Astrocyte (in vitro differentiated cells and primary cell): ENCODE data around the gene SAMHD1. TPM values are rescaled to one million over a fixed set of nuclear protein-coding genes. Genes with fewer than 3 reads are reported as not detected.

Source experiments
- DNase-seq: peaks from one replicate; pipeline ENCODE4 v3.0.0-alpha.2; 2010; ENCODE audit warnings: low read depth
- FAIRE-seq: peaks from 2 replicates; lab custom pipeline; 2011; peaks lifted over from hg19 to GRCh38; lab: Jason Lieb, UNC
- H2AFZ ChIP-seq: 2 replicates; pipeline ENCODE4 v1.6.0; 2012; ENCODE audit warnings: low read depth, low read length, inconsistent platforms
- H3K27ac ChIP-seq: 2 replicates; pipeline ENCODE4 v1.5.1; 2011; ENCODE audit warnings: low read depth, low read length, inconsistent platforms
- H3K27me3 ChIP-seq: 2 replicates; pipeline ENCODE4 v1.6.0; 2011; ENCODE audit warnings: low read length, inconsistent platforms; ENCODE audit not compliant: insufficient read depth
- H3K36me3 ChIP-seq: 2 replicates; pipeline ENCODE4 v1.5.1; 2011; ENCODE audit warnings: low read length, inconsistent platforms; ENCODE audit not compliant: insufficient read depth
- H3K4me1 ChIP-seq: 2 replicates; pipeline ENCODE4 v1.5.1; 2011; ENCODE audit warnings: low read length, inconsistent platforms; ENCODE audit not compliant: insufficient read depth
- H3K4me2 ChIP-seq: 2 replicates; pipeline ENCODE4 v1.6.0; 2012; ENCODE audit warnings: low read length, inconsistent platforms
- H3K4me3 ChIP-seq: 2 replicates; pipeline ENCODE4 v1.5.1; 2011; ENCODE audit warnings: low read depth, mild to moderate bottlenecking, low read length, inconsistent platforms; ENCODE audit not compliant: insufficient read depth
- H3K79me2 ChIP-seq: 2 replicates; pipeline ENCODE4 v1.6.0; 2012; ENCODE audit warnings: mild to moderate bottlenecking, low read length, inconsistent platforms; ENCODE audit not compliant: insufficient read depth
- H3K9ac ChIP-seq: 2 replicates; pipeline ENCODE4 v1.6.0; 2012; ENCODE audit warnings: mild to moderate bottlenecking, low read length, inconsistent platforms
- H3K9me3 ChIP-seq: 2 replicates; pipeline ENCODE4 v1.5.1; 2012; ENCODE audit warnings: low read depth, mild to moderate bottlenecking, low read length, inconsistent platforms; ENCODE audit not compliant: insufficient read depth
- H4K20me1 ChIP-seq: 2 replicates; pipeline ENCODE4 v1.6.0; 2012; ENCODE audit warnings: low read length, inconsistent platforms; ENCODE audit not compliant: insufficient read depth
- H3K27ac Mint-ChIP-seq: one replicate; pipeline ENCODE4 v1.8.0; 2021; ENCODE audit warnings: mild to moderate bottlenecking, mixed read lengths; ENCODE audit not compliant: unreplicated experiment
- H3K27me3 Mint-ChIP-seq: one replicate; pipeline ENCODE4 v1.8.0; 2021; ENCODE audit warnings: low read depth, mixed read lengths; ENCODE audit not compliant: unreplicated experiment
- H3K36me3 Mint-ChIP-seq: one replicate; pipeline ENCODE4 v1.8.0; 2021; ENCODE audit warnings: low read depth, mixed read lengths; ENCODE audit not compliant: unreplicated experiment
- H3K4me1 Mint-ChIP-seq: one replicate; pipeline ENCODE4 v1.8.0; 2021; ENCODE audit warnings: low read depth, mixed read lengths; ENCODE audit not compliant: unreplicated experiment
- H3K4me3 Mint-ChIP-seq: one replicate; pipeline ENCODE4 v1.8.0; 2021; ENCODE audit warnings: mild to moderate bottlenecking, moderate library complexity, mixed read lengths; ENCODE audit not compliant: unreplicated experiment
- H3K9me3 Mint-ChIP-seq: one replicate; pipeline ENCODE4 v1.8.0; 2021; ENCODE audit warnings: mild to moderate bottlenecking, mixed read lengths; ENCODE audit not compliant: unreplicated experiment
- CTCF ChIP-seq: IDR thresholded peaks from 2 replicates; pipeline ENCODE4 v1.5.1; 2011; ENCODE audit warnings: low read depth, mild to moderate bottlenecking, inconsistent platforms, low read length, moderate library complexity; ENCODE audit not compliant: insufficient read depth
- EZH2 ChIP-seq: IDR thresholded peaks from 2 replicates; pipeline ENCODE4 v1.6.1; 2012; ENCODE audit warnings: mild to moderate bottlenecking, low read length, inconsistent platforms; ENCODE audit not compliant: insufficient read depth
- total RNA-seq: library from RNA; stranded (reverse); gene quantifications from 2 replicates; pipeline ENCODE4 v1.2.1, GENCODE V29; 2021

Gene SAMHD1
- total RNA-seq, 1 donor from 2014 or later: 99.7 TPM

DNA sequence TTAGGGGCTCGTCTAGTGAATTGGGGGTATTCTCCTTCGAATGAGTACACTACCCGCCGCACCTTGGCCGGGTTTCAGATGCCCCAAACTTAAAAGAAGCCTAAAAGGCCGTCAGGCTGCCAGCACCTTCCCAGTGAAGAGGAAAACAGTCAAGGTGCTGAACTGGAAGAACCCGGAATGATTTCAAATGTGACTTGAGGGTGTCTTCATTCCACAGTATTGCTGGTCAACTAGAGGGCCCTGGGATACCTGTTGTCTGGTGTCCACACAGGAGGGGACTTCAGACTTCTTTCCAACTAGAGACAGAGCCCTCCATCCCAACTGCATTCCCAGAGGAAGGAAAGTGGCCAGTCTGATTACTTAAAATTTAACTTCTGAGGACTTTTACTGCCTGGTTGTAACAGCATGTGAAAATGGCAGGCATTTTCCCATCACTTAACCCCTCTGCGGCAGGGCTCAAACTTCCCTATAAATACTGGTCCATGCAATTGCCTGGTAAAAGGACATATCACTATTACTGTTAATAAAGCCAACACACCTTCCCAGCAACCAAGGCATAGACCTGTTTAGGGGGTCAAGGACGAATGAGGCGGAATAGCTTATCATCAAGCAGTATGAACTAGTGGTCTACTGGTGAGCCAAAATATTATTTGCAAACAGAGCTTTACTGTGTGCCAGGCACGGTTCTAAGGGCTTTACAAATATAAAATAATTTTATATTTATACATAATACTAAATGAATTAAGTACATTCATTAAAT is 651 bp upstream of the SAMHD1 start:
- Histone ChIP-seq H3K27me3 (no peaks in the 10 kb centered on the region), H3K27ac (no peak overlapping the region), H2AFZ (peak overlapping the region; percentile 100), H3K36me3 (no peaks in the 10 kb centered on the region), H3K4me2 (peak overlapping the region; percentile 100), H3K4me3 (peak overlapping the region; percentile 94), H3K9ac (peak overlapping the region; percentile 65), H3K4me1 (peaks cover 6% of the 10 kb centered on the region), H3K79me2 (no peaks in the 10 kb centered on the region), H4K20me1 (no peaks in the 10 kb centered on the region), H3K9me3 (no peaks in the 10 kb centered on the region)
- Mint-ChIP-seq H3K27me3 (no peaks in the 10 kb centered on the region), H3K4me3 (peak overlapping the region; percentile 95), H3K9me3 (no peaks in the 10 kb centered on the region), H3K27ac (peak overlapping the region; percentile 66), H3K36me3 (peaks cover 3% of the 10 kb centered on the region), H3K4me1 (peaks cover 7% of the 10 kb centered on the region)
- FAIRE-seq (no peak), DNase-seq (no peak)
- TF ChIP-seq CTCF (no peak), EZH2 (no peak)

- DNase-seq (no peak), FAIRE-seq (no peak)
- Histone ChIP-seq H3K27ac (no peak overlapping the region), H3K9ac (peak overlapping the region; percentile 86), H3K9me3 (no peaks in the 10 kb centered on the region), H3K79me2 (no peaks in the 10 kb centered on the region), H2AFZ (peak overlapping the region; percentile 100), H3K4me3 (peak overlapping the region; percentile 94), H4K20me1 (no peaks in the 10 kb centered on the region), H3K36me3 (no peaks in the 10 kb centered on the region), H3K27me3 (no peaks in the 10 kb centered on the region), H3K4me2 (peak overlapping the region; percentile 100), H3K4me1 (peaks cover 6% of the 10 kb centered on the region)
- TF ChIP-seq CTCF (no peak), EZH2 (no peak)
- Mint-ChIP-seq H3K27me3 (no peaks in the 10 kb centered on the region), H3K4me1 (peaks cover 7% of the 10 kb centered on the region), H3K27ac (peak overlapping the region; percentile 69), H3K4me3 (peak overlapping the region; percentile 95), H3K36me3 (peaks cover 8% of the 10 kb centered on the region), H3K9me3 (no peaks in the 10 kb centered on the region)
Observed at GRCh38 chr20:36950414-36951197, 902 bp downstream of the SAMHD1 start.
